SK-N-MC (cell line): Measurements from ENCODE around the gene COL4A1.

Source experiments
- DNase-seq: peaks from one replicate; pipeline ENCODE4 v3.0.0-alpha.2; 2011; ENCODE audit warnings: low read depth, low spot score
- H3K27ac ChIP-seq: fragments of 200-600 bp; sonication (generic); 2 replicates; pipeline ENCODE4 v1.5.1; 2016; ENCODE audit warnings: mixed run types
- H3K36me3 ChIP-seq: fragments of 200-600 bp; sonication (generic); 2 replicates; pipeline ENCODE4 v1.6.1; 2017; ENCODE audit warnings: antibody characterized with exemption, low read length, mixed read lengths; ENCODE audit not compliant: insufficient read depth
- H3K4me3 ChIP-seq: fragments of 200-600 bp; sonication (generic); 2 replicates; pipeline ENCODE4 v1.5.1; 2016
- H3K9ac ChIP-seq: fragments of 200-600 bp; sonication (generic); 2 replicates; pipeline ENCODE4 v1.8.0; 2017; ENCODE audit warnings: mixed run types, mixed read lengths; ENCODE audit not compliant: insufficient read length
- H3K9me3 ChIP-seq: fragments of 200-600 bp; sonication (generic); 2 replicates; pipeline ENCODE4 v1.6.1; 2017; ENCODE audit warnings: low read depth, mild to moderate bottlenecking, antibody characterized with exemption, low read length, moderate library complexity, mixed read lengths
- EZH2 ChIP-seq: fragments of 200-600 bp; sonication (generic); IDR thresholded peaks from one replicate; pipeline ENCODE4 v1.6.1; 2017; ENCODE audit warnings: antibody characterized with exemption
- FOXP2 ChIP-seq: optimal IDR thresholded peaks from 2 replicates; pipeline ENCODE3; 2011; ENCODE audit warnings: mild to moderate bottlenecking, moderate library complexity; ENCODE audit not compliant: insufficient read depth; ENCODE audit errors: extremely low read length, control extremely low read depth
- POLR2AphosphoS5 ChIP-seq: IDR thresholded peaks from 2 replicates; pipeline ENCODE4 v1.6.1; 2012; ENCODE audit warnings: mild to moderate bottlenecking, low read depth, low read length, borderline replicate concordance

COL4A1 gene

DNA sequence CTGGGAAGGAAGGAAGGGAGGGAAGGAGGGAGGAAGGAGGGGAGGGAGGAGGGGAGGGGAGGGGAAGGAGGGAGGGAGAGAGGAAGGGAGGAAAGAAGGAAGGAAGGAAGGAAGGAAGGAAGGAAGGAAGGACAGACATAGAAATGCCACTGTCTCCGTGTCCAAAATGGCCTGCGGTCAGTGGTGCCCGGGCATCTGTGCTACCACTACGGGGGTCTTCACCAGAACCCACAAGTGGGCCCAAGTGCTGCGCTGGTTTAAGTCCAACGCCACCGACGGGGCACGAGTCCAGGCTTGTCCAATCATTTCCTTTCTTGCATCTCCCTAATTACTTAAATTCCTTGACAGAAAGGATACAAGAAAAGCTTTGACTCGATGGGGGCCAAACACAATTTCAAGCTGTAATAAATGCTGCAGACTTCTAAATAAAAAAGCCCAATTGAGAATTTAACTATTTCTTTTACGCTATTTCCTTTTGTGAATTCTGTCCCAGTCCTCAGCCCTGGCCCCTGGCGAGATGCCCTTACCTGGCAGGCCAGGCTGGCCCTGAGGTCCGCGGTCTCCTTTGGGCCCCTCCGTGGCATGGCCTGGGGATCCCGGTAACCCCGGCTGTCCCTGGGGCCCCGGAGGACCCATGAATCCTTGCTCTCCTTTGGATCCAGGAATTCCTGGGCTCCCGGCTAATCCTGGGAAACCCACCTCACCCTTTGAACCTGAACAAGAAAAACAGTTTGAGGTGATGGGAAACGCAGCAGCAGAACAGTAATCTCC, 136.8 kb downstream of the COL4A1 start:
- no peaks in the 10 kb centered on the region for H3K9me3 ChIP-seq
- no peak overlapping the region for H3K4me3 ChIP-seq
- H3K9ac ChIP-seq, result no peak overlapping the region
- H3K27ac ChIP-seq, result no peak overlapping the region
- no peak for DNase-seq
- no peak for TF ChIP-seq POLR2AphosphoS5
- H3K36me3 ChIP-seq, result peaks cover 37% of the 10 kb centered on the region

DNA sequence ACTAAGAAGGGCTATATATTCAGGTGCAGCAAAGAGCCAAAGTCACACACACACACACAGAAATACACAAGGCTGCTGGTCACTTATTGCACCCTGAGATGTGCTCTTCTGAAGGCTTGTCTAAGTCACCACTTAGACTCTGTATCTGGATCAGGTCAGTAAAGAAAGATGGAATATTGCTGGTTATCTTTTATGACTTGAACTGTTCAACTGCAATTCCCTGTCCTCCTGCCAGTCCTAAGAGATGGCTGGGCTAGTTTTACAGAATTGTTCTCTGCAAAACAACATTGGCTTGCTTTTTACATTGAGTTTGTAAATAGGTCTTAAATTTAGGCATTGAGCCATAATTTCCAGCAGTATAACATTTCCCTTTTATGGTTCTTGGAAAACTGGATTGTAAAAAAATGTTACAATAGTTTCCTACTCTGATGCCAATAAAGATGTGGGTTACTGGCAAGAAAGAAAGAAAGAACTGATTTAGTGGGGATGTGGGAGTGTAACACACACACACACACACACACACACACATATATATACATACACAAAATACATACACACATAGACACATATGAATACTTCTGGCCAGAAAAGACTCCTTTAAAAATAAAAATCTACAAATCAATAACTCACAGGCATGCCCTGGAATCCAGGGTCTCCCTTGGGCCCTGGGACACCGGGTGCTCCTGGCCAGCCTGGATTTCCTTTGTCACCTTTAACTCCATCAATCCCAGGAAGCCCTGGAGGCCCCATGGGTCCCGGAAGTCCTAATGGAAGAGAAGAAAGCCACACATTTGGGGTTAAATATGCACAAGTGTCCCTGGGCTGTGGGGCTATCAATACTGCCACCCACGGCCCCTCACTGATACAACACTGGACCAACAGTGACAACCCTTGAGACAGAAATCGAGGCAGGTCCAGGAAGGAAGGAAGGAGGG, 137.7 kb downstream of the COL4A1 start:
- Histone ChIP-seq H3K4me3 (no peak overlapping the region), H3K9ac (no peak overlapping the region), H3K36me3 (peaks cover 29% of the 10 kb centered on the region), H3K27ac (no peak overlapping the region), H3K9me3 (no peaks in the 10 kb centered on the region)
- DNase-seq, result no peak
- no peak for TF ChIP-seq EZH2
- TF ChIP-seq POLR2AphosphoS5, result no peak
- no peak for TF ChIP-seq FOXP2

DNA sequence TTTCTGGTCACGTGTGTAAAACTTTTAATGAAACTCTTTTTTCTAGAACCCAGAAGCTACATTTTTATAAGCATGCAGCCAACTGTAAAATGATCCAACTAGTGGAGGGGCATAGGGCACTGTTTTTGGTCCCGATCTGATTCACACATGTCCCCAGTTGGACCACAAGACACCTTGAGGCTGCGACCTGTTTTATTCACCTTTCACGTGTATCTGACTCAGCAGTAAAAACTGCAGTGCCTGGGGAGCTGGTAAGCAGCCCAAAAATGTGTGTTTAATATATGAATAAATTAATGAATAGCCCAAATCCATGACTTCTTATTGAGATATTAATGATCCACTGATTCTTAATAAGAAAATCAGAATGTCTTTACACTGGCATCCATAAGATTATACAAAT, 140.4 kb downstream of the COL4A1 start:
- H3K4me3 ChIP-seq, result no peak overlapping the region
- H3K36me3 ChIP-seq, result peaks cover 9% of the 10 kb centered on the region; the same call in 1 of the 2 replicates
- TF ChIP-seq POLR2AphosphoS5 (no peak), FOXP2 (no peak), EZH2 (no peak)

DNA sequence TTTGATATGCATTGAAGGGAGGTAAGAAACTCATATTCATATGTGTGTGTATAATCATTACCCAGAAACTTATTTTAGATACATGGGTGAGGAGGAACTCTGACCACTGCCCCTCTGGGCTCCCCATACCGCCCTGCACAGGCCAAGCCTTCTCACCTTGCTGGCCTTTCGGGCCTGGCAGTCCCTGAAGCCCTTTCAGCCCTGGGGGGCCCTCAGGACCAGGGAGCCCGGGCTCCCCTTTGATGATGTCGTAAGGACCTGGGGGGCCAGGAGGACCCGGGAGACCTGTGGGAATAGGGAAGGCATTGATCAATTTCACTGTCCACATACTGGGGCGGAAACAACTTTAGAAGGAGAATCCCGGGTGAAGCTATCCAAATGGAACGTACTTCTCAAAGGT, 142.3 kb downstream of the COL4A1 start:
- DNase-seq, result no peak
- TF ChIP-seq POLR2AphosphoS5 (no peak), FOXP2 (no peak), EZH2 (no peak)
- peaks cover 21% of the 10 kb centered on the region; the same call in 1 of the 2 replicates for H3K36me3 ChIP-seq

More for the DNA sequence above, 140.4 kb downstream of the COL4A1 start:
- Histone ChIP-seq H3K9ac (no peak overlapping the region), H3K9me3 (no peaks in the 10 kb centered on the region), H3K27ac (no peak overlapping the region)
- DNase-seq, result no peak

DNA sequence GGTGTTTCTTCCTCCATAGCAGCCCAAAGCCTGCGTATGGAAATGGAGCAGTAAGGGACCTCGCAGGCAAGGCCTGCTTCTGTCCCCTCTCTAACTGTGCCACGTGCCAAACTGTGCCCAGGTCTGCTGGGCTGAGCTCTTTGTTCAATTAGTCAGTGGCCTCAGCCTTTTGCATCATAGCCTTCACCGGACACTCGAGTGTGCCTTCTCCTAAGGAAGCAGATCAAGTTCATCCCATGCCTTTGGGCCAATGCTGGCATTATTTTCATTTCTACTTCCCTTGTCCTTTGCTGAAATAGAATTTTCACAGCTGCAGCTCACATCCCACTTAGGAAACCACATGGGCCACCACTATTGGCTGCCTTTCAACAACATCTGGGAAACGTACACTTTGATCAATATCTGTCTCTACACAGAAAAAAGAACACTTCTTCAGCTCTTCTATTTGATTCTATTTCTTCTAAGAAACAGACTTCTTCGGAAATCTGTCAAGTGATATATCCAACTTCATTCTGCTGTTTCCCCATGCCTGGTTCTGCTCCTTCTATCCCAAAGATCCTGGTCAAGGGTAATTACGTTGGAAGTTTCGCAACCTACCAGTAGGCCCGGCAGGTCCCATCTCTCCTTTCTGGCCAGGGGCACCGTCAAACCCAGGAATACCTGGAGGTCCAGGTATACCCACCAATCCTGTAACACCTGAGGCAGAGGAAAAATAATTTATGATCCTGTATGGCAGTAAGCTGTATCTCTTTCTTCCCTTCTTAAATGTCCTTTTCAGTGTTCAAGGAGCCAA, 143.9 kb downstream of the COL4A1 start:
- no peak for TF ChIP-seq FOXP2
- TF ChIP-seq EZH2, result no peak
- TF ChIP-seq POLR2AphosphoS5, result no peak
- Histone ChIP-seq H3K9me3 (no peaks in the 10 kb centered on the region), H3K36me3 (peaks cover 26% of the 10 kb centered on the region), H3K4me3 (no peak overlapping the region), H3K9ac (no peak overlapping the region), H3K27ac (no peak overlapping the region)
- no peak for DNase-seq

More for the DNA sequence above, 142.3 kb downstream of the COL4A1 start:
- no peaks in the 10 kb centered on the region for H3K9me3 ChIP-seq
- no peak overlapping the region for H3K9ac ChIP-seq
- no peak overlapping the region for H3K4me3 ChIP-seq
- no peak overlapping the region for H3K27ac ChIP-seq

DNA sequence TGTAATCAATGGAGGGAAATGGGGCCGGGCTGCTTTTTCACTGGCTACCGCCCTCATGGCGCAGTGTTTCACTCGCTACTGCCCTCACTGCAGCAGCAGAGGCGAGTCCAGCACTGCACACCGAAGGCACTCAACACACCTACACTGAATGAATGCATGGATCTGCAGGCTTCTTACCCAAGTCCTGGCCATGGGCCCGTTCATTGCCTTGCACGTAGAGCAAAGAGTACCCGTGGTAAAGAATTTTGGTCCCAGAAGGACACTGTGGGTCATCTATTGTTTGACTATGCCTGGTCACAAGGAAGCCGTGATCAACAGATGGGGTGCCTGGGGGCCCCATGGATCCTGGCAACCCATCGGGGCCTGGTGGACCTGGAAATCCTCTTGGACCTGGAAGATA, 144.9 kb downstream of the COL4A1 start:
- TF ChIP-seq POLR2AphosphoS5 (no peak), FOXP2 (no peak), EZH2 (no peak)
- H3K36me3 ChIP-seq, result peaks cover 24% of the 10 kb centered on the region
- H3K9ac ChIP-seq, result no peak overlapping the region
- no peak for DNase-seq
- H3K27ac ChIP-seq, result no peak overlapping the region
- no peak overlapping the region for H3K4me3 ChIP-seq
- no peaks in the 10 kb centered on the region for H3K9me3 ChIP-seq

DNA sequence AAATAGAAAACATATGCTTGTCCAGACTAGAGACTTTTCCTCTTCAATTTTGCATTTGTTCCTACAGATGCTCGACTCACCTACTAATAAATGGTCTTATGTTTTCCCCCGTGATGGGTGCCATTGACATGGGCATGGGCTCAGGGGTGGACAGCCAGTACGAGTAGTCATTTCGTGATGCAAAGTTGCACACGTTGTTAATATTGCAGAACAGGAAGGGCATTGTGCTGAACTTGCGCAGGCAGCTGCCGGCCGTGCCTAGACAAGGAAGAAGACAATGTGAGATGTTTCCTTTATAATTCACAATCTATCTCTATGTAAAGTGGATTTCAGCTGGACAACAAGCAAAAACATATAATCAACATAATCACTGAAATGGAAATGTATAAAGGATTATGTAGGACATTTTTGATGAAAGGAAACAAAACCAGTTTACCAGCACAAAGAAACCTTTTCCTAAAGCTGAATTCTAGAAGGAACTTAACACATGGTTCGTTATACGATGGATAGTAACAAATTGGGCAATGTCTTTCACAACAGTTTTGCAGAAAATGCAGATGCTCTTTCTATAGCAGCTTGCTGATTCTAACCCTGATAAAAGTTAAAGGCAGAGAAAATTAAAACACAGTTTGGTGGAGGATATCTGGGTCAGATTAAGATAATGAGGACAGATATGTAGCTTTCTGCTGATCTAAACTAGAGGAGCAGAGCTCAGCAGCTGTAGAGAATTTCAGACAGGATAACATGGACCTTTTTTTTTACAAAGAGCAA, 145.7 kb downstream of the COL4A1 start:
- no peak overlapping the region for H3K4me3 ChIP-seq
- TF ChIP-seq FOXP2 (no peak), EZH2 (no peak), POLR2AphosphoS5 (no peak)
- no peak overlapping the region for H3K9ac ChIP-seq
- DNase-seq, result peak; percentile 39
- peaks cover 22% of the 10 kb centered on the region for H3K36me3 ChIP-seq
- no peaks in the 10 kb centered on the region for H3K9me3 ChIP-seq
- H3K27ac ChIP-seq, result no peak overlapping the region
